Neural progenitor cell (in vitro differentiated cells): Measurements from ENCODE around the gene SLC10A7.

Experiments used
- CTCF ChIP-seq: fragments of 200-600 bp; sonication (generic); IDR thresholded peaks from 2 replicates; pipeline ENCODE4 v1.5.1; 2017; ENCODE audit warnings: antibody characterized with exemption, mild to moderate bottlenecking
- EZH2 ChIP-seq: fragments of 200-600 bp; sonication (generic); IDR thresholded peaks from 2 replicates; pipeline ENCODE4 v1.6.1; 2017; ENCODE audit warnings: antibody characterized with exemption, mild to moderate bottlenecking, moderate library complexity

GRCh38 chr4:146232131-146232722, 289.5 kb downstream of the SLC10A7 start:
- no peak for TF ChIP-seq CTCF
- TF ChIP-seq EZH2 = no peak
